CD14-positive monocyte (primary cell): ENCODE results near the gene ARHGEF7. TPM values are rescaled to one million over a fixed set of nuclear protein-coding genes. Genes with fewer than 3 reads are reported as not detected.

Experiments
- DNase-seq, 3 donors: peaks; one replicate each; pipeline ENCODE4 v3.0.0-alpha.2; 2011 to 2022
- H2AFZ ChIP-seq: 2 replicates; pipeline ENCODE4 v1.6.0; 2012; ENCODE audit warnings: mild to moderate bottlenecking, low read depth, low read length, inconsistent platforms; ENCODE audit not compliant: insufficient read depth, poor library complexity, severe bottlenecking
- H3K27ac ChIP-seq, 2 donors: 1 replicate in 1 of 2; 2 replicates in 1 of 2; pipeline ENCODE4 v1.5.1; 2012 to 2013; ENCODE audit warnings: low read length in 2 of 2, control low read depth in 1 of 2, inconsistent platforms in 1 of 2, low read depth in 1 of 2, mild to moderate bottlenecking in 1 of 2
- H3K27me3 ChIP-seq, 2 donors: one replicate each; pipeline versions ENCODE4 v1.6.0 to v1.6.1; 2011 to 2013; ENCODE audit warnings: low read length in 2 of 2; ENCODE audit not compliant: control insufficient read depth in 2 of 2, insufficient read depth in 2 of 2
- H3K36me3 ChIP-seq, 2 donors: replicated peaks in 1 of 2; 1 replicate in 1 of 2; 2 replicates in 1 of 2; pipeline versions ENCODE4 v1.5.1 to v1.6.1; 2012 to 2013; ENCODE audit warnings: low read length in 2 of 2, control low read depth in 1 of 2, inconsistent platforms in 1 of 2, mild to moderate bottlenecking in 1 of 2; ENCODE audit not compliant: insufficient read depth in 2 of 2, control insufficient read depth in 1 of 2
- H3K4me1 ChIP-seq, 2 donors: 1 replicate in 1 of 2; 2 replicates in 1 of 2; pipeline versions ENCODE4 v1.5.1 to v1.6.1; 2012 to 2013; ENCODE audit warnings: low read length in 2 of 2, control low read depth in 1 of 2, inconsistent platforms in 1 of 2, mild to moderate bottlenecking in 1 of 2, moderate library complexity in 1 of 2; ENCODE audit not compliant: insufficient read depth in 2 of 2, control insufficient read depth in 1 of 2
- H3K4me2 ChIP-seq: replicated peaks from 2 replicates; pipeline ENCODE3; 2012; ENCODE audit warnings: low read length, moderate library complexity, mild to moderate bottlenecking; ENCODE audit not compliant: poor library complexity, severe bottlenecking; ENCODE audit errors: extremely low read depth
- H3K4me3 ChIP-seq, 3 experiments: fragments of 200-600 bp in 1 of 3; sonication (generic) in 1 of 3; replicated peaks in 1 of 3; 1 replicate in 2 of 3; 2 replicates in 1 of 3; pipeline ENCODE4 v1.5.1; 2011 to 2013; ENCODE audit warnings: low read length in 3 of 3, mild to moderate bottlenecking in 3 of 3, control low read depth in 2 of 3, low read depth in 2 of 3, inconsistent platforms in 1 of 3, moderate library complexity in 1 of 3
- H3K79me2 ChIP-seq: 2 replicates; pipeline ENCODE4 v1.6.0; 2012; ENCODE audit warnings: mild to moderate bottlenecking, control low read depth, inconsistent platforms, low read length, moderate library complexity; ENCODE audit not compliant: insufficient read depth
- H3K9ac ChIP-seq: 2 replicates; pipeline ENCODE4 v1.6.0; 2017; ENCODE audit warnings: low read length, mild to moderate bottlenecking; ENCODE audit not compliant: insufficient read depth, poor library complexity, severe bottlenecking
- H3K9me3 ChIP-seq, 2 donors: replicated peaks in 1 of 2; 1 replicate in 1 of 2; 2 replicates in 1 of 2; pipeline versions ENCODE4 v1.5.1 to v1.6.1; 2012 to 2013; ENCODE audit warnings: low read length in 2 of 2, control low read depth in 1 of 2; ENCODE audit not compliant: control insufficient read depth in 1 of 2, insufficient read depth in 1 of 2
- H4K20me1 ChIP-seq: 2 replicates; pipeline ENCODE4 v1.6.0; 2012; ENCODE audit warnings: mild to moderate bottlenecking, low read length, control low read depth, moderate library complexity; ENCODE audit not compliant: insufficient read depth
- H3K27ac Mint-ChIP-seq, 7 donors: one replicate each; pipeline ENCODE4 v1.8.0; 2020; ENCODE audit warnings: mild to moderate bottlenecking in 7 of 7, mixed read lengths in 7 of 7, moderate library complexity in 6 of 7, inconsistent platforms in 2 of 7
- H3K27me3 Mint-ChIP-seq, 3 donors: one replicate each; pipeline ENCODE4 v1.8.0; 2021 to 2022; ENCODE audit warnings: low read depth in 3 of 3, mild to moderate bottlenecking in 3 of 3, mixed read lengths in 3 of 3, moderate library complexity in 3 of 3, inconsistent platforms in 1 of 3
- H3K36me3 Mint-ChIP-seq, 2 donors: one replicate each; pipeline ENCODE4 v1.8.0; 2020; ENCODE audit warnings: mixed read lengths in 2 of 2, inconsistent platforms in 1 of 2, mild to moderate bottlenecking in 1 of 2
- H3K4me1 Mint-ChIP-seq: one replicate; pipeline ENCODE4 v1.8.0; 2020; ENCODE audit warnings: mild to moderate bottlenecking, mixed read lengths
- H3K4me3 Mint-ChIP-seq, 2 donors: one replicate each; pipeline ENCODE4 v1.8.0; 2020; ENCODE audit warnings: mild to moderate bottlenecking in 2 of 2, mixed read lengths in 2 of 2, moderate library complexity in 1 of 2
- H3K9me3 Mint-ChIP-seq, 7 donors: one replicate each; pipeline ENCODE4 v1.8.0; 2020 to 2022; ENCODE audit warnings: mixed read lengths in 7 of 7, mild to moderate bottlenecking in 6 of 7, moderate library complexity in 6 of 7, inconsistent platforms in 2 of 7
- CTCF ChIP-seq: fragments of 200-600 bp; IDR thresholded peaks from one replicate; pipeline ENCODE4 v1.8.0; 2022; ENCODE audit warnings: antibody characterized with exemption, mild to moderate bottlenecking
- WGBS: methylation state at CpG from one replicate; pipeline ENCODE4 v1.1.5; 2013; ENCODE audit warnings: missing lambda C conversion rate; ENCODE audit not compliant: insufficient coverage; 5-methylcytosine and 5-hydroxymethylcytosine counted together
- intact Hi-C, 2 donors: fragments of 100-400 bp; cut with micrococcal nuclease; formaldehyde crosslinking; loops; one replicate each; pipeline versions ENCODE4 v1.15.0 to v1.15.1; 2023
- polyA plus RNA-seq, 3 donors: library from polyadenylated mRNA; depleted of rRNA in 1 of 3; unstranded in 2 of 3; stranded (reverse) in 1 of 3; fragments of 300-500 nt in 2 of 3; fragments of >200 nt in 1 of 3; fragmentation: Illumina TruSeq in 2 of 3; gene quantifications; 1 replicate in 2 of 3; 2 replicates in 1 of 3; pipeline ENCODE4 v1.2.3, GENCODE V29; 2012 to 2021

Gene ARHGEF7
- polyA plus RNA-seq, 3 donors = 4.6 to 29.0 (median 6.1) TPM

DNA sequence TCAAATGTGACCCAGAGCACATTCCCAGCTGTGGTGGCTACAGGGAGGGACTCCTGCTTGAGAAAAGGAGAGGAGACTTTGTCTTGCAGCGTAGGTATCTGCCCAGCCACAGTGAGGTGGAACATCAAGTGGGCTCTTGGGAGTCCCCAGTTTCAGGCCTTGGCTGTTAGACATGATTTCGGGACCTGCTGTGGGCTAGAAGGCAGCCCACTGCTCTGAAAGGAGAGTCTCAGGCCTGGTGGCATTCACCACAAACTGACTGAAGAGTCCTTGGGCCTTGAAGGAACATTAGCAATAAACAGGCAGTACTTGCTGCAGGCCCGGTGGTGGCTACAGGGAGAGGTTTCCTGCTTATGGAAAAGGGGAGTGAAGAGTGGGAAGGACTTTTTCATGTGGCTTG is 143.5 kb downstream of the ARHGEF7 start:
- no peak for DNase-seq
- Histone ChIP-seq H3K27me3 (no peaks in the 10 kb centered on the region), H3K4me3 (no peak overlapping the region), H4K20me1 (no peaks in the 10 kb centered on the region), H3K27ac (no peak overlapping the region), H3K36me3 (peaks cover 29 to 55% of the 10 kb centered on the region in 2 donors), H2AFZ (no peak overlapping the region), H3K4me1 (no peaks in the 10 kb centered on the region), H3K79me2 (no peaks in the 10 kb centered on the region), H3K4me2 (no peak overlapping the region), H3K9me3 (peaks cover 41 to 48% of the 10 kb centered on the region in 2 donors), H3K9ac (no peak overlapping the region)
- no peak for TF ChIP-seq CTCF
- H3K36me3 Mint-ChIP-seq = peaks cover 41 to 52% of the 10 kb centered on the region in 2 donors
- no peak overlapping the region for H3K27ac Mint-ChIP-seq
- H3K27me3 Mint-ChIP-seq = peaks cover 0 to 4% (median 0%) of the 10 kb centered on the region in 3 donors
- 98% methylated on average over 3 of the region's 3 CpGs for WGBS
- peaks cover 28 to 41% (median 34%) of the 10 kb centered on the region in 7 donors for H3K9me3 Mint-ChIP-seq
- H3K4me3 Mint-ChIP-seq = no peak overlapping the region
- intact Hi-C loops = no loop called here
- no peaks in the 10 kb centered on the region for H3K4me1 Mint-ChIP-seq

GRCh38 chr13:111259058-111259457 is 143.9 kb downstream of the ARHGEF7 start:
- H3K4me1 ChIP-seq = no peaks in the 10 kb centered on the region
- H3K36me3 Mint-ChIP-seq = peaks cover 37 to 48% of the 10 kb centered on the region in 2 donors
- peaks cover 0 to 4% (median 0%) of the 10 kb centered on the region in 3 donors for H3K27me3 Mint-ChIP-seq
- no peaks in the 10 kb centered on the region for H4K20me1 ChIP-seq
- 96% methylated on average over 6 of the region's 6 CpGs for WGBS
- H3K9me3 ChIP-seq = peaks cover 36 to 44% of the 10 kb centered on the region in 2 donors
- H3K4me3 Mint-ChIP-seq = no peak overlapping the region
- intact Hi-C loops = no loop called here
- no peaks in the 10 kb centered on the region for H3K4me1 Mint-ChIP-seq
- no peak overlapping the region for H3K27ac ChIP-seq
- no peaks in the 10 kb centered on the region for H3K79me2 ChIP-seq
- no peak for DNase-seq
- H3K36me3 ChIP-seq = peaks cover 27 to 52% of the 10 kb centered on the region in 2 donors
- H3K4me2 ChIP-seq = no peak overlapping the region
- no peak overlapping the region for H3K9ac ChIP-seq
- H3K4me3 ChIP-seq = no peak overlapping the region
- no peak for TF ChIP-seq CTCF
- H2AFZ ChIP-seq = no peak overlapping the region
- H3K27ac Mint-ChIP-seq = no peak overlapping the region
- no peaks in the 10 kb centered on the region for H3K27me3 ChIP-seq
- peaks cover 23 to 37% (median 30%) of the 10 kb centered on the region in 7 donors for H3K9me3 Mint-ChIP-seq
